ENCODE data around the gene EFCAB11. TPM values are rescaled to one million over a fixed set of nuclear protein-coding genes. Genes with fewer than 3 reads are reported as not detected.

Gene EFCAB11
- total and polyA plus RNA-seq, 2 of the 8 experiments (the other 6 are each of a cell fraction or from before 2014, with no cell fraction given): 6.8 to 12.8 TPM

DNA sequence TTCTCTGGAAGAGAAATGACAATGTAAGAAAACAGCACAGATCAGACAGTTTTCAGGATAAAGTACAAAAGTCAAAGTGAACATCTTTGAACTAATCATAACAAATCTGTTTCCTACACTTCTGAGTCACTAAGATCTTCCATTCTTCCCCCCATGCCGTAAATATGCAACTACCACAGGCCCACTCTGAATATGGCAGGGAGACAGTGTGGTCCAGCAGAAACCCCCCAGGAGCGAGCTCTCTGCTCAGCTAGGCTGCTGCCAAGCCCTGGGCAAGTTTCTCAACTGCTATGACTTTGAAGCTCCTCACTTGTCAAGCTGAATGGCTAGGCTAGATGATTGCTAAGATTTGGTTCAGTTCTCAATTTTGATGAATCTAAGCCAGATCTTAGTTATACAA is 148.1 kb downstream of the EFCAB11 start:
- no peak overlapping the region for H3K27ac ChIP-seq (ENCODE audit: low read depth, low read length)
- H4K5ac ChIP-seq (ENCODE audit: insufficient read length, low read depth, low read length): no peak overlapping the region
- no peak overlapping the region for H3K4ac ChIP-seq (replicated peaks; ENCODE audit: insufficient read length, low read depth, low read length)
- H3K23ac ChIP-seq (ENCODE audit: insufficient read length): no peak overlapping the region
- no peaks in the 10 kb centered on the region for H3K79me2 ChIP-seq (ENCODE audit: control insufficient read depth in 1 of 2, insufficient read depth in 2 of 2, low read length in 2 of 2)
- no peaks in the 10 kb centered on the region for H3K36me3 ChIP-seq (ENCODE audit: control insufficient read depth in 2 of 4, insufficient read depth in 4 of 4, low read length in 3 of 4)
- H2BK20ac ChIP-seq (ENCODE audit: low read length): no peak overlapping the region
- H4K91ac ChIP-seq (replicated peaks; ENCODE audit: insufficient read length, low read length): no peak overlapping the region
- no peak overlapping the region for H3K18ac ChIP-seq (ENCODE audit: extremely low read depth, low read length)
- FAIRE-seq (no peak), DNase-seq (ENCODE audit: low read depth in 1 of 2, low spot score in 2 of 2) (no peak)
- H3K4me2 ChIP-seq (ENCODE audit: insufficient read depth in 1 of 2, low read depth in 2 of 2, low read length in 2 of 2): no peak overlapping the region
- TF ChIP-seq EGR1 (IDR thresholded peaks at IDR 0.05; ENCODE audit: borderline replicate concordance, low read depth, low read length) (no peak), PHF8 (conservative IDR thresholded peaks at IDR 0.05; ENCODE audit: low read depth, low read length) (no peak), SIN3A (conservative IDR thresholded peaks at IDR 0.05 in 1 of 2, IDR thresholded peaks at IDR 0.05 in 1 of 2; ENCODE audit: low read depth in 1 of 2, low read length in 2 of 2) (no peak)
- no peak overlapping the region for H3K9ac ChIP-seq (replicated peaks in 1 of 4; ENCODE audit: extremely low read depth in 1 of 4, low read depth in 3 of 4, low read length in 3 of 4)
- no peak overlapping the region for H2AFZ ChIP-seq (ENCODE audit: low read length)
- H3K23me2 ChIP-seq (ENCODE audit: low read depth, low read length): no peaks in the 10 kb centered on the region
- H4K8ac ChIP-seq (ENCODE audit: extremely low read depth, insufficient read depth, low read length): no peak overlapping the region
- no peaks in the 10 kb centered on the region for H4K20me1 ChIP-seq (replicated peaks in 1 of 2; ENCODE audit: control insufficient read depth in 1 of 2, insufficient read depth in 2 of 2, low read length in 2 of 2)
- H3K9me3 ChIP-seq (ENCODE audit: insufficient read depth in 2 of 2, low read depth in 1 of 2, low read length in 1 of 2): no peaks in the 10 kb centered on the region
- H3K27me3 ChIP-seq (replicated peaks in 1 of 4; ENCODE audit: control insufficient read depth in 3 of 4, extremely low read depth in 1 of 4, insufficient read depth in 3 of 4, low read length in 3 of 4): no peaks in the 10 kb centered on the region
- ChIA-PET POLR2A (ENCODE audit: partially characterized antibody) (no interaction called here), CTCF (ENCODE audit: partially characterized antibody) (interaction anchor here (2.9 kb wide), 1 partner anchor 13 kb away, joined by 10 read pairs; no protein-coding TSS in a partner anchor)
- H2BK12ac ChIP-seq (ENCODE audit: low read depth, low read length): no peak overlapping the region
- H2AK5ac ChIP-seq (ENCODE audit: low read depth, low read length): no peak overlapping the region
- no peak overlapping the region for H2BK120ac ChIP-seq (replicated peaks; ENCODE audit: low read depth, low read length)
- no peaks in the 10 kb centered on the region for H3K79me1 ChIP-seq (ENCODE audit: low read depth, low read length)
- WGBS, 2 experiments (ENCODE audit: extremely low coverage in 1 of 2, insufficient coverage in 1 of 2, insufficient read length in 1 of 2, insufficient replicate concordance in 2 of 2, low coverage in 1 of 2, low lambda C conversion rate in 2 of 2, missing lambda C conversion rate in 1 of 2): 79% methylated on average over 2 of the region's 2 CpGs; no CpG with 5 or more reads in 1 of the 2 experiments
- H3K4me1 ChIP-seq (replicated peaks in 1 of 4; ENCODE audit: control insufficient read depth in 3 of 4, insufficient read depth in 4 of 4, low read length in 3 of 4): no peaks in the 10 kb centered on the region
- H3K14ac ChIP-seq (ENCODE audit: insufficient read length): no peak overlapping the region
- no peak overlapping the region for H2BK15ac ChIP-seq (ENCODE audit: low read length)
- no peak overlapping the region for H3K4me3 ChIP-seq (ENCODE audit: extremely low read depth in 1 of 4, insufficient read depth in 2 of 4, low read depth in 3 of 4, low read length in 4 of 4)
- no peak overlapping the region for H2BK5ac ChIP-seq (ENCODE audit: low read depth, low read length)
- no peak overlapping the region for H3K56ac ChIP-seq (replicated peaks; ENCODE audit: insufficient read length, low read depth, low read length)
